Keratinocyte (primary cell): ENCODE results near the gene TSHB. TPM values are rescaled to one million over a fixed set of nuclear protein-coding genes. Genes with fewer than 3 reads are reported as not detected.

Source experiments
- DNase-seq: peaks from one replicate; pipeline ENCODE4 v3.0.0-alpha.2; 2011; ENCODE audit warnings: low read depth, missing footprints, low spot score
- FAIRE-seq: peaks from 2 replicates; lab custom pipeline; 2011; peaks lifted over from hg19 to GRCh38; lab: Jason Lieb, UNC
- H2AFZ ChIP-seq: 2 replicates; pipeline ENCODE4 v1.6.0; 2012; ENCODE audit warnings: low read length, control low read depth, inconsistent platforms; ENCODE audit not compliant: control insufficient read depth
- H3K27ac ChIP-seq: 2 replicates; pipeline ENCODE4 v1.5.1; 2011; ENCODE audit warnings: low read length; ENCODE audit not compliant: control insufficient read depth, insufficient read depth
- H3K27me3 ChIP-seq: 3 replicates; pipeline ENCODE4 v1.6.0; 2011; ENCODE audit warnings: low read length; ENCODE audit not compliant: control insufficient read depth, insufficient read depth; ENCODE audit errors: extremely low read depth
- H3K36me3 ChIP-seq, 2 experiments: 2 replicates in 1 of 2; 3 replicates in 1 of 2; pipeline ENCODE4 v1.5.1; 2011; ENCODE audit warnings: low read length in 2 of 2, mild to moderate bottlenecking in 1 of 2; ENCODE audit not compliant: control insufficient read depth in 2 of 2, insufficient read depth in 2 of 2; ENCODE audit errors: extremely low read depth in 1 of 2
- H3K4me1 ChIP-seq: 3 replicates; pipeline ENCODE4 v1.5.1; 2011; ENCODE audit warnings: low read length; ENCODE audit not compliant: control insufficient read depth, insufficient read depth; ENCODE audit errors: extremely low read depth
- H3K4me2 ChIP-seq: 3 replicates; pipeline ENCODE4 v1.6.0; 2011; ENCODE audit warnings: low read depth, low read length; ENCODE audit not compliant: control insufficient read depth, insufficient read depth; ENCODE audit errors: extremely low read depth
- H3K4me3 ChIP-seq, 3 experiments: fragments of 200-600 bp in 1 of 3; sonication (generic) in 1 of 3; 2 replicates in 2 of 3; 3 replicates in 1 of 3; pipeline ENCODE4 v1.5.1; 2011 to 2016; ENCODE audit warnings: low read length in 3 of 3, mild to moderate bottlenecking in 3 of 3, control low read depth in 2 of 3, inconsistent platforms in 1 of 3, low read depth in 1 of 3, mixed read lengths in 1 of 3, mixed run types in 1 of 3, moderate library complexity in 1 of 3; ENCODE audit not compliant: control insufficient read depth in 2 of 3, insufficient read depth in 2 of 3; ENCODE audit errors: extremely low read depth in 1 of 3
- H3K79me2 ChIP-seq: 2 replicates; pipeline ENCODE4 v1.6.0; 2012; ENCODE audit warnings: low read length; ENCODE audit not compliant: control insufficient read depth, insufficient read depth
- H3K9ac ChIP-seq: 3 replicates; pipeline ENCODE4 v1.6.0; 2011; ENCODE audit warnings: low read length; ENCODE audit not compliant: control insufficient read depth, insufficient read depth; ENCODE audit errors: extremely low read depth
- H3K9me1 ChIP-seq: 3 replicates; pipeline ENCODE4 v1.6.0; 2011; ENCODE audit warnings: low read length; ENCODE audit not compliant: control insufficient read depth, insufficient read depth; ENCODE audit errors: extremely low read depth
- H3K9me3 ChIP-seq: 2 replicates; pipeline ENCODE4 v1.5.1; 2012; ENCODE audit warnings: low read depth, low read length; ENCODE audit not compliant: control insufficient read depth
- H4K20me1 ChIP-seq: 3 replicates; pipeline ENCODE4 v1.6.0; 2011; ENCODE audit warnings: low read length; ENCODE audit not compliant: control insufficient read depth, insufficient read depth; ENCODE audit errors: extremely low read depth
- EZH2 ChIP-seq: IDR thresholded peaks from one replicate; pipeline ENCODE4 v1.6.1; 2012; ENCODE audit warnings: inconsistent platforms, mild to moderate bottlenecking, low read length, moderate library complexity
- dilution Hi-C: fragments of 300-500 bp; cut with MboI; formaldehyde crosslinking; loops from one replicate; pipeline ENCODE4 v1.7.0; 2020; ENCODE audit warnings: low sequenced_read_pairs; ENCODE audit not compliant: extremely low pct_ligation_motif_present
- polyA plus RNA-seq, 5 experiments: library from polyadenylated mRNA; depleted of rRNA in 3 of 5; stranded (reverse) in 3 of 5; stranded (forward) in 1 of 5; unstranded in 1 of 5; fragments of >200 nt; gene quantifications; 1 replicate in 1 of 5; 2 replicates in 3 of 5; 3 replicates in 1 of 5; pipeline versions ENCODE4 v1.2.1 to v1.2.3, GENCODE V29; 2011 to 2012; ENCODE audit warnings: missing spikeins in 2 of 5, low read depth in 1 of 5, low replicate concordance in 1 of 5
- TF ChIP-seq, protein P1 (sequence below), 3 experiments: IDR thresholded peaks in 1 of 3; conservative IDR thresholded peaks in 1 of 3; optimal IDR thresholded peaks in 1 of 3; 2 replicates in 2 of 3; 3 replicates in 1 of 3; pipeline versions ENCODE3 to v1.5.1; 2011; ENCODE audit warnings: low read length in 3 of 3, mild to moderate bottlenecking in 3 of 3, moderate library complexity in 2 of 3, control low read depth in 1 of 3, inconsistent platforms in 1 of 3; ENCODE audit not compliant: insufficient read depth in 2 of 3; ENCODE audit errors: extremely low read depth in 1 of 3

Gene TSHB
- polyA plus RNA-seq, 1 donor (not counting 4 experiments of a cell fraction or from before 2014, with no cell fraction given), result not detected

DNA sequence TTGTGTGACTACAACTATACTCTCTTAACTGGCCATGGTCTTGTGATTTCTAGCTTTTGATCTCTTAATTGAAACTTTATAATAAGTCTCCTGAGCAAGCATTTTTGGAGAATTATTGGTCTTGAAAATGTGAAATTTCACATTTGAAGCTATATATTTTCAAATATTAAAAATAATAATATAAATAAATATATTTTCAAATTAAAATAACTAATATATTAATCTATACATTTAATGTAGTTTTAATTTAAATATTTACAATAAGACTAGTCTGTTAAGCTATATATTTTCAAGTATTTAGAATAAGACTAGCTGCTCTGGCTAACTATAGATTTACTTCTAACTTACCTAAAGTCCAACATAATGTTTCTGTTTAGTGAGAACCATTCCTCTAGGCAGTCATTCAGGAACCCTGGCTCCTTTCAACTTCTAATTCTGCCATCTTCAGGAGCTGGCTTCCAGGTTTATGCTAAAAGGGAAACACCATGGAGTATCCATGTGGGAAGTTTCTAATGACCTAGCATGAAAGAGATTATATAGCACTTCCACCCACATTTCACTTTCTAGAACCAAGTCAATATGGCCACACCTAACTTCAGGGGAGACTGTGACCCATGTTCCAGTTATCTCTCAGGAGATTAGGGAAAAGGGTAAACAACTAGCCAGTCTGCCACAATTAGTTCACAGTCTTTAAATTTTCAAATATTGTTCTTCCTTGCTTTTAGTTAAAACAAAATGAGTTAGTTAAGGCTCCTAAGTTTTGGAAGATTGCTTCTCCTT, 31.9 kb upstream of the TSHB start:
- no peaks in the 10 kb centered on the region for H4K20me1 ChIP-seq
- H3K27ac ChIP-seq, result no peak overlapping the region
- DNase-seq, result no peak
- H3K79me2 ChIP-seq, result no peaks in the 10 kb centered on the region
- H3K4me1 ChIP-seq, result no peaks in the 10 kb centered on the region
- H3K9me3 ChIP-seq, result no peaks in the 10 kb centered on the region
- no peaks in the 10 kb centered on the region for H3K27me3 ChIP-seq
- no peak overlapping the region for H3K4me3 ChIP-seq
- H3K4me2 ChIP-seq, result no peak overlapping the region
- dilution Hi-C loops, result no loop called here
- no peaks in the 10 kb centered on the region for H3K36me3 ChIP-seq
- H3K9me1 ChIP-seq, result no peaks in the 10 kb centered on the region
- H3K9ac ChIP-seq, result no peak overlapping the region
- H2AFZ ChIP-seq, result no peak overlapping the region
- no peak for TF ChIP-seq EZH2
- TF ChIP-seq, protein P1, sequence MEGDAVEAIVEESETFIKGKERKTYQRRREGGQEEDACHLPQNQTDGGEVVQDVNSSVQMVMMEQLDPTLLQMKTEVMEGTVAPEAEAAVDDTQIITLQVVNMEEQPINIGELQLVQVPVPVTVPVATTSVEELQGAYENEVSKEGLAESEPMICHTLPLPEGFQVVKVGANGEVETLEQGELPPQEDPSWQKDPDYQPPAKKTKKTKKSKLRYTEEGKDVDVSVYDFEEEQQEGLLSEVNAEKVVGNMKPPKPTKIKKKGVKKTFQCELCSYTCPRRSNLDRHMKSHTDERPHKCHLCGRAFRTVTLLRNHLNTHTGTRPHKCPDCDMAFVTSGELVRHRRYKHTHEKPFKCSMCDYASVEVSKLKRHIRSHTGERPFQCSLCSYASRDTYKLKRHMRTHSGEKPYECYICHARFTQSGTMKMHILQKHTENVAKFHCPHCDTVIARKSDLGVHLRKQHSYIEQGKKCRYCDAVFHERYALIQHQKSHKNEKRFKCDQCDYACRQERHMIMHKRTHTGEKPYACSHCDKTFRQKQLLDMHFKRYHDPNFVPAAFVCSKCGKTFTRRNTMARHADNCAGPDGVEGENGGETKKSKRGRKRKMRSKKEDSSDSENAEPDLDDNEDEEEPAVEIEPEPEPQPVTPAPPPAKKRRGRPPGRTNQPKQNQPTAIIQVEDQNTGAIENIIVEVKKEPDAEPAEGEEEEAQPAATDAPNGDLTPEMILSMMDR (optimal IDR thresholded peaks at IDR 0.05 in 1 of 3, IDR thresholded peaks at IDR 0.05 in 1 of 3, conservative IDR thresholded peaks at IDR 0.05 in 1 of 3; ENCODE audit: extremely low read depth in 1 of 3, insufficient read depth in 2 of 3, low read length in 3 of 3), result no peak
- no peak for FAIRE-seq

DNA sequence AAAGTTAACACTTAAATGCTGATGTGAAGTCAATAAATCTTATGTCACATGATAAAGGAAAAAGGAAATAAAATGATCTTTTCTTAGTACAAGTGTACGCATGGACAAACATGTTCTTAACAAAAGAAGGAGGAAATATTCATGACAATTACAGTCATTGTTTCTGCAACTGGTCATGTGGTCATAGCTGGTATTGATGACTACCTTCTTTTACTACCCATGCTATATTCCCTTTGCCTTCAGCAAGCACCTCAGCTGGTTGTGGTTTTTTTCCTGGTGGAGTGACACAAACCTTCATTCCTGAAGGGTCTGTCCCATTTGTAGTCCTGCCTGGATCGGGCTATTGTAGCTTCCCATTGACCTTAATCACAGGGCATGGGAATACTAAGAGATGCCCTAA, 23.4 kb upstream of the TSHB start:
- Histone ChIP-seq H3K27me3 (no peaks in the 10 kb centered on the region), H3K79me2 (no peaks in the 10 kb centered on the region), H2AFZ (no peak overlapping the region), H3K9me3 (no peaks in the 10 kb centered on the region), H3K4me2 (no peak overlapping the region), H3K9ac (no peak overlapping the region), H3K9me1 (no peaks in the 10 kb centered on the region), H3K27ac (no peak overlapping the region), H3K36me3 (no peaks in the 10 kb centered on the region), H4K20me1 (no peaks in the 10 kb centered on the region), H3K4me3 (no peak overlapping the region), H3K4me1 (no peaks in the 10 kb centered on the region)
- dilution Hi-C loops, result no loop called here
- TF ChIP-seq, protein P1 (optimal IDR thresholded peaks at IDR 0.05 in 1 of 3, IDR thresholded peaks at IDR 0.05 in 1 of 3, conservative IDR thresholded peaks at IDR 0.05 in 1 of 3; ENCODE audit: extremely low read depth in 1 of 3, insufficient read depth in 2 of 3, low read length in 3 of 3), result no peak
- no peak for TF ChIP-seq EZH2
- FAIRE-seq (no peak), DNase-seq (no peak)
